Colonic mucosa (tissue), 4 donors: ENCODE results near the gene DDX31. TPM values are rescaled to one million over a fixed set of nuclear protein-coding genes. Genes with fewer than 3 reads are reported as not detected.
A peak's percentile ranks its signal among the peaks of the same experiment; 100 is the strongest.

Experiments
- DNase-seq: peaks from one replicate; pipeline ENCODE4 v3.0.0-alpha.2; 2020
- H3K27ac ChIP-seq: fragments of 200-600 bp; one replicate; pipeline ENCODE4 v1.8.0; 2021
- H3K27me3 ChIP-seq: fragments of 200-600 bp; one replicate; pipeline ENCODE4 v1.8.0; 2021
- H3K36me3 ChIP-seq: fragments of 200-600 bp; one replicate; pipeline ENCODE4 v1.8.0; 2021
- H3K4me1 ChIP-seq: fragments of 200-600 bp; one replicate; pipeline ENCODE4 v1.8.0; 2021; ENCODE audit warnings: mild to moderate bottlenecking
- H3K4me3 ChIP-seq: fragments of 200-600 bp; one replicate; pipeline ENCODE4 v1.8.0; 2021
- H3K9ac ChIP-seq, 2 donors: one replicate each; pipeline ENCODE4 v1.7.0; 2013; ENCODE audit warnings: control low read depth in 2 of 2, low read depth in 2 of 2, low read length in 2 of 2
- H3K9me3 ChIP-seq: fragments of 200-600 bp; one replicate; pipeline ENCODE4 v1.8.0; 2021
- CTCF ChIP-seq: fragments of 200-600 bp; IDR thresholded peaks from one replicate; pipeline ENCODE4 v1.8.0; 2022; ENCODE audit warnings: antibody characterized with exemption, mild to moderate bottlenecking
- intact Hi-C: fragments of 100-400 bp; cut with DNase I; formaldehyde crosslinking; loops from one replicate; pipeline ENCODE4 v1.14.1; 2022
- total RNA-seq, 2 donors: library from RNA; stranded (reverse); fragmentation: NEBNext Ultra II Directional in 1 of 2; extraction: Animal tissue kit (Norgen Biotek cat#: 25700) in 1 of 2; gene quantifications; one replicate each; pipeline ENCODE4 v1.2.1, GENCODE V29; 2021
- donor health status: healthy.
- donor health status: DM: no; HTN: no; CAD: no.
- donor health status: DM: no; HTN: no; CAD: no.

DDX31 gene
- total RNA-seq, 2 donors from 2014 or later = 6.8 to 11.6 TPM

- no peak overlapping the region for H3K4me3 ChIP-seq
- DNase-seq = no peak
- H3K27ac ChIP-seq = no peak overlapping the region
- no peaks in the 10 kb centered on the region for H3K36me3 ChIP-seq
- intact Hi-C loops = no loop called here
- H3K9ac ChIP-seq = no peak overlapping the region
- H3K9me3 ChIP-seq = no peaks in the 10 kb centered on the region
- no peaks in the 10 kb centered on the region for H3K4me1 ChIP-seq
- H3K27me3 ChIP-seq = peaks cover 97% of the 10 kb centered on the region
- TF ChIP-seq CTCF = no peak
These were observed 86.0 kb downstream of the DDX31 start for GRCh38 chr9:132583584-132584304.

GRCh38 chr9:132582786-132583583 lies 86.8 kb downstream of the DDX31 start:
- Histone ChIP-seq H3K4me1 (no peaks in the 10 kb centered on the region), H3K9ac (no peak overlapping the region), H3K27ac (no peak overlapping the region), H3K27me3 (peaks cover 97% of the 10 kb centered on the region), H3K4me3 (no peak overlapping the region), H3K36me3 (no peaks in the 10 kb centered on the region), H3K9me3 (no peaks in the 10 kb centered on the region)
- DNase-seq = no peak
- TF ChIP-seq CTCF = no peak
- intact Hi-C loops = no loop called here

- TF ChIP-seq CTCF = no peak
- peak within 1 kb of the TSS; percentile 10 for H3K4me3 ChIP-seq
- H3K9me3 ChIP-seq = no peaks in the 10 kb centered on the region
- H3K27ac ChIP-seq = no peak within 1 kb of the TSS
- intact Hi-C loops = no loop called here
- H3K4me1 ChIP-seq = no peaks in the 10 kb centered on the region
- no peaks in the 10 kb centered on the region for H3K36me3 ChIP-seq
- no peak for DNase-seq
- no peak within 1 kb of the TSS for H3K9ac ChIP-seq
- H3K27me3 ChIP-seq = peaks cover 96% of the 10 kb centered on the region
These were observed 87.5 kb downstream of the DDX31 start, which contains the start of gene BARHL1 for GRCh38 chr9:132582276-132582785. TSS of gene BARHL1 (plus strand) at chr9:132582606. CDS start at chr9:132582798, 192 bp downstream.

- intact Hi-C loops = loop anchor here (5.0 kb wide), 1 partner anchor 167 kb away; the partner anchor contains the start of gene CFAP77
- Histone ChIP-seq H3K4me3 (no peak overlapping the region), H3K4me1 (no peaks in the 10 kb centered on the region), H3K36me3 (no peaks in the 10 kb centered on the region), H3K9ac (no peak overlapping the region), H3K9me3 (no peaks in the 10 kb centered on the region), H3K27ac (no peak overlapping the region), H3K27me3 (peaks cover 82% of the 10 kb centered on the region)
- DNase-seq = no peak
- TF ChIP-seq CTCF = no peak
These were observed 90.4 kb downstream of the DDX31 start for GRCh38 chr9:132579427-132579798.

- H3K9me3 ChIP-seq = no peaks in the 10 kb centered on the region
- no peak overlapping the region for H3K9ac ChIP-seq
- no peaks in the 10 kb centered on the region for H3K36me3 ChIP-seq
- H3K4me1 ChIP-seq = no peaks in the 10 kb centered on the region
- intact Hi-C loops = loop anchor here (5.0 kb wide), 1 partner anchor 166 kb away; the partner anchor contains the start of gene CFAP77
- H3K27me3 ChIP-seq = peaks cover 73% of the 10 kb centered on the region
- DNase-seq = no peak
- H3K27ac ChIP-seq = no peak overlapping the region
- no peak overlapping the region for H3K4me3 ChIP-seq
- no peak for TF ChIP-seq CTCF
These were observed 91.3 kb downstream of the DDX31 start for GRCh38 chr9:132578367-132578932.
